Ectodermal cell (in vitro differentiated cells): ENCODE data around the gene PLEKHH2.

Experiments
- H3K27ac ChIP-seq: 2 replicates; pipeline ENCODE4 v1.7.0; 2013; ENCODE audit warnings: mild to moderate bottlenecking, low read depth, low read length; ENCODE audit not compliant: insufficient read depth, poor library complexity, severe bottlenecking
- H3K27me3 ChIP-seq: 2 replicates; pipeline ENCODE4 v1.7.0; 2013; ENCODE audit warnings: mild to moderate bottlenecking, low read length; ENCODE audit not compliant: insufficient read depth, control insufficient read depth, poor library complexity, severe bottlenecking
- H3K36me3 ChIP-seq: one replicate; pipeline ENCODE4 v1.7.0; 2013; ENCODE audit warnings: low read length; ENCODE audit not compliant: control insufficient read depth, insufficient read depth
- H3K4me1 ChIP-seq: one replicate; pipeline ENCODE4 v1.7.0; 2013; ENCODE audit warnings: low read length; ENCODE audit not compliant: control insufficient read depth, insufficient read depth
- H3K4me3 ChIP-seq: 2 replicates; pipeline ENCODE4 v1.7.0; 2013; ENCODE audit warnings: low read depth, low read length, control low read depth; ENCODE audit not compliant: insufficient read depth
- H3K9me3 ChIP-seq: 2 replicates; pipeline ENCODE4 v1.7.0; 2013; ENCODE audit warnings: mild to moderate bottlenecking, low read length, moderate library complexity; ENCODE audit not compliant: control insufficient read depth
- WGBS, 2 experiments: methylation state at CpG; one replicate each; pipeline ENCODE4 v1.1.7; 2013; ENCODE audit warnings: missing lambda C conversion rate in 2 of 2; 5-methylcytosine and 5-hydroxymethylcytosine counted together

Gene PLEKHH2

DNA sequence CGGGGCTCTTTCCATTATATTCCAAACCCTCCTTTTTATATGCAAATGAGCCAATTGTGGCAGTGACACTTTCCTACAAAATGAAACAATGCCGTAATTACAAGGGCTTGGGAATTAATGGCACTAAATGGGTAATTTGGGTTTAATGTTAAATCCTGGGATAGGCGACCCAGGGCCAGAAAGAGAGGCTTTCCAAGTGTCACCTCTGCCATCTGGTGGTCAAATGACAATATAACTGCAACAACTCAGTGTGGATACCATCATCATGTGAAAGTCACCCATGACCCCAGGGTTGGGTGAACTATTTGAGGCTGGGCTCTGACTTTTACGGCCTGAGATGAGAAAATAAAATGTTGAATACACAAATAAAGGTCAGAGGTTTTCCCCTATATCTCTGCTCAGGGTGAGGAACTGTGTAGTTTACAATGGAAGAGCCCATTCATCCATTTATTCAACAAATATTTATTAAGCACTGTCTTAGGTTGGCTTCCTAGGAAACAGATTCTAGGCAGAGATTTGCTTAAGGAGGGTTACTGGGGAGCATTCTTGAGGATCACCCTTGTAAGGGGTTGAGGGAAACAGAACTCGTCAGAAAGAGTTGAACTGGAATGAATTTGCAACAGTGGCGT lies 27.7 kb upstream of the PLEKHH2 start:
- Histone ChIP-seq H3K27ac (no peak overlapping the region), H3K27me3 (no peaks in the 10 kb centered on the region), H3K4me3 (no peak overlapping the region), H3K36me3 (no peaks in the 10 kb centered on the region), H3K4me1 (peaks cover 3% of the 10 kb centered on the region), H3K9me3 (no peaks in the 10 kb centered on the region)
- 43 to 47% methylated on average over 6 of the region's 6 CpGs for WGBS, 2 experiments

DNA sequence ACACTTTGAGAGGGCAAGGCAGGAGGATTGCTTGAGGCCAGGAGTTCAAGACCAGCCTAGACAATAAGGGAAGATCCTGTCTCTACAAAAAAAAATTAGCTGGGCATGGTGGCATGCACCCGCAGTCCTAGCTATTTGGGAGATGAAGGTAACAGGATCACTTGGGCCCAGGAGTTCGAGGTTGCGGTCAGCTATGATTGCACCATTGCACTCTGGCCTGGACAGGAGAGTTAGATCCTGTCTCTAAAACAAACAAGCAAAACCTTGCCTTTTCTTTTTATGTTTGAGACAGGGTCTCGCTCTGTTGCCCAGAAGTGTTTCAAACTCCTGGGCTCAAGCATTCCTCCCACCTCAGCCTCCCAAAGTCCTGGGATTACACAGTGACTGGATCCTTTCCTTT lies 26.7 kb upstream of the PLEKHH2 start:
- Histone ChIP-seq H3K27me3 (no peaks in the 10 kb centered on the region), H3K4me3 (no peak overlapping the region), H3K9me3 (no peaks in the 10 kb centered on the region), H3K4me1 (peaks cover 3% of the 10 kb centered on the region), H3K27ac (no peak overlapping the region), H3K36me3 (no peaks in the 10 kb centered on the region)
- 91 to 93% methylated on average over 4 of the region's 4 CpGs for WGBS, 2 experiments

DNA sequence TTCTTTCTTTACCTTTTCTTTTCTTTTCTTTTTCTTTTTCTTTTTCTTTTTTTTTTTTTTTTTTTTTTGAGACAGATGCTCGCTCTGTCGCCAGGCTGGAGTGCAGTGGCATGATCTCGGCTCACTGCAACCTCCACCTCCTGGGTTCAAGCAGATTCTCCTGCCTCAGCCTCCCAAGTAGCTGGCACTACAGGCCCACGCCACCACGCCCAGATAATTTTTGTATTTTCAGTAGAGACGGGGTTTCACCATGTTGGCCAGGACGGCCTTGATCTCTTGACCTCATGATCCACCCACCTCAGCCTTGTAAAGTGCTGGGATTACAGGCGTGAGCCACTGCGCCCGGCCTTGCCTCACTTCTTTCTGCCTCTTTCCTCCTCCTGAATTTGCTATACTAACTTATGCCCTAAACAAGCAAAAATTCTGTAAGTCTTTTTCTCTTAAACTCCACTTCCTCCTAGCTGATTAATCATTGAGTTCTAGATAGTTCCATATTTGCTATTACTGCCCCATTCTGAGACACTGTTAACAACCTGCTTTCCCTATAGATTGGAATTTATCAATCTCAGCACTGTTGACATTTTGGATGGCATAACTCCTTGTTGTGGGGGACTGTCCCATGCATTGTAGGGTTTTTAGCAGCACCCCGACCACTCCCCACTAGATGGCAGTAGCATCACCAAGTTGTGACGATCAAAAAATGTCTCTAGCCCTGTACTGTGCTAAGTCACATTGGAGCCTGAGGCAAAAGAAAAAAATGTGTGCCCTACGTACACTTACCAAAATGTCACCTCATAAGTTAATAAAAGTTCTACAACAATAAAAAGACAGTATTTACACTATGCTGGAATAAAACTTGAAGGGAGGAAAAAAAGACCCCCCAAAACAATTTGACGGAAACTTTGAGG lies 24.8 kb upstream of the PLEKHH2 start:
- no peak overlapping the region for H3K4me3 ChIP-seq
- 72% methylated on average over 13 to 14 of the region's 14 CpGs for WGBS, 2 experiments

DNA sequence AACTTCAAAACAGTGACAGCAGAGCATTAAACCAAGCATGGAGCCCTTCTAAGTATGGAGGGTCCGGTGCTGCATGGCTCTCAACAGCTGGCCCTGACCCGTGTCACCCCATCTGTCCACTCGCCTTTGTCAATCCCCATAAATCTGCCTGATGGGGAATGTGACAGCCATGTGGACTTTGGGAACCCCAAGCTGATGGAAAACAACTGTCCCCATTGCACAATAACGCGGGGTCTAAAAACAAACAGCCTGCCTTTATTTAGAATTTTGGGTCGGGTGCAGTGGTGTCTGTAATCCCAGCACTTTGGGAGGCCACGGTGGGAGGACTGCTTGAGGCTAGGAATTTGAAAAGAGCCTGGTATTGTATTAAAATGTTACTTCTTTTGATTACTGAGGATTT lies 24.1 kb upstream of the PLEKHH2 start:
- Histone ChIP-seq H3K27ac (no peak overlapping the region), H3K9me3 (no peaks in the 10 kb centered on the region), H3K4me1 (peaks cover 3% of the 10 kb centered on the region), H3K27me3 (no peaks in the 10 kb centered on the region), H3K36me3 (no peaks in the 10 kb centered on the region), H3K4me3 (no peak overlapping the region)
- WGBS, 2 experiments = 85 to 89% methylated on average over 7 of the region's 7 CpGs

More for the DNA sequence above, 24.8 kb upstream of the PLEKHH2 start:
- peaks cover 3% of the 10 kb centered on the region for H3K4me1 ChIP-seq
- no peaks in the 10 kb centered on the region for H3K9me3 ChIP-seq
- H3K27me3 ChIP-seq = no peaks in the 10 kb centered on the region
- H3K36me3 ChIP-seq = no peaks in the 10 kb centered on the region
- H3K27ac ChIP-seq = no peak overlapping the region

DNA sequence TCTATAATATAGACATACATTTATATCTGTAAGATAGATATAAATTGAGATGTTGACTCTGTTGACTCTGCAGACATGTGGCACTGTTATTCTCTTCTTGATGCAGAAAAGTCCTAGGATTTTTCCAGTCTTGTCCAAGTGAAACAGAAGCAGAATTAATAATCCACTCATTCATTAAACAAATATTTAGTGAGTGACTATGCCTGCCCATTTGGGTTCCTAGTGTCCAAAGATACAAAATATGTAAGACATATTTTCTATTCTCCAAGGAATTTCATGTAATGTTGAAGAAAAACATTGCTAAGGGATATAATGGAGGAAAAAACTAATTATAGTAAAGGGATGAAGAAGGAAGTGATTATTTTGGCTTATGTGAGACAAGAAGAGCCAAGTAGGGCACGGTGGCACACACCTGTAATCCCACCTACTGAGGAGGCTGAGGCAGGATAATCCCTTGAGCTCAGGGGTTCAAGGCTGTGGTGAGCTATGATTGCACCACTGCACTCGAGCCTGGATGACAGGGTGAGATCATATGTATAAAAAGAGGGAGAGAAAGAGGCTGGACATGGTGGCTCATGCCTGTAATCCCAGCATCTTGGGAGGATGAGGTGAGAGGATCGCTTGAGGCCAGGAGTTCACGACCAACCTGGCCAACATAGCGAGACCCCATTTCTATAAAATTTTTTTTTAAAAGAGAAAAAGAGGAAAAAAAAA lies 19.9 kb upstream of the PLEKHH2 start:
- WGBS, 2 experiments = 92 to 93% methylated on average over 5 of the region's 5 CpGs
- Histone ChIP-seq H3K4me1 (no peaks in the 10 kb centered on the region), H3K4me3 (no peak overlapping the region), H3K27me3 (no peaks in the 10 kb centered on the region), H3K9me3 (no peaks in the 10 kb centered on the region), H3K27ac (no peak overlapping the region), H3K36me3 (no peaks in the 10 kb centered on the region)

DNA sequence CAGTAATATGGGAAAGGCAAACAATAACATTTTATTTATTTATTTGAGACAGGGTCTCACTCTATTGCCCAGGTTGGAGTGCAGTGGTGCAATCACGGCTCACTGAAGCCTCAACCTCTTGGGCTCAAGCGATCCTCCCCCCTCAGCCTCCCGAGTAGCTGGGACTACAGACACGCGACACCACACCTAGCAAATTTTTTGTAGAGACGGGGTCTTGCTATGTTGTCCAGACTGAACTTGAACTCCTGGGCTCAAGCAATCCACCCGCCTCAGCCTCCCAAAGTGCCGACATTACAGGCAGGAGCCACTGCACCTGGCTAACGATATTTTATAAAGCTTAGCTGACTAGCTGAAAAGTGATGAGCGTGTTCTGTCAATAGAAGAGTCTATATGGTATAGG lies 17.5 kb upstream of the PLEKHH2 start:
- no peaks in the 10 kb centered on the region for H3K36me3 ChIP-seq

DNA sequence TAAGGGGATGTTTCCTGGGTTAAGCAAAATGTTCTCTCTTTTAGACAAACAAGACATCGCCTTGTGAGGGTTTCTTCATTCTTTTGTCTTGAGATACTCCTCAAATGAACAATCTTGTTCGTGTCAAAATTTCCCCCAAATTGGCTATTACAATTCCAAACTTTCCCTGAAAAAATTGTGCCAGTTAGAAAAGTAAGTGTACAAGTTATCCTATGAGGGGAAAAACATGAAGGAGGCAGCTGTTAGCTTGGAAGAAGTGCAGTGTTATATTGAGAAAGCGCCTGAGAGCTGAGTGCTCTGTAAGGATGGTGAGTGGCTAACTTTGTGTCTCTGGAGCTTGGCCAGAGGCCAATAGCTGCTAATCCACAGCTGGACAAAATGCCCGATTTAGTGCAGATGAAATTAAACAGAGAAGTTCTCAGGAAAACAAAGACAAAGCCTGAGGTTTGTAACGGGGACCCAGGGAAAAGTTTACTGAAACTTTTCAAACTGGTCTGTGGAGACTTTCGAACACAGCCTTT lies 14.1 kb upstream of the PLEKHH2 start:
- H3K4me3 ChIP-seq = no peak overlapping the region
- WGBS, 2 experiments = 85 to 92% methylated on average over 6 of the region's 6 CpGs
- H3K27ac ChIP-seq = no peak overlapping the region
- no peaks in the 10 kb centered on the region for H3K4me1 ChIP-seq
- H3K9me3 ChIP-seq = no peaks in the 10 kb centered on the region
- H3K36me3 ChIP-seq = no peaks in the 10 kb centered on the region
- no peaks in the 10 kb centered on the region for H3K27me3 ChIP-seq

More for the DNA sequence above, 17.5 kb upstream of the PLEKHH2 start:
- no peak overlapping the region for H3K4me3 ChIP-seq
- WGBS, 2 experiments = 94 to 95% methylated on average over 10 of the region's 10 CpGs
- no peaks in the 10 kb centered on the region for H3K9me3 ChIP-seq
- H3K27me3 ChIP-seq = no peaks in the 10 kb centered on the region
- H3K27ac ChIP-seq = no peak overlapping the region
- no peaks in the 10 kb centered on the region for H3K4me1 ChIP-seq

DNA sequence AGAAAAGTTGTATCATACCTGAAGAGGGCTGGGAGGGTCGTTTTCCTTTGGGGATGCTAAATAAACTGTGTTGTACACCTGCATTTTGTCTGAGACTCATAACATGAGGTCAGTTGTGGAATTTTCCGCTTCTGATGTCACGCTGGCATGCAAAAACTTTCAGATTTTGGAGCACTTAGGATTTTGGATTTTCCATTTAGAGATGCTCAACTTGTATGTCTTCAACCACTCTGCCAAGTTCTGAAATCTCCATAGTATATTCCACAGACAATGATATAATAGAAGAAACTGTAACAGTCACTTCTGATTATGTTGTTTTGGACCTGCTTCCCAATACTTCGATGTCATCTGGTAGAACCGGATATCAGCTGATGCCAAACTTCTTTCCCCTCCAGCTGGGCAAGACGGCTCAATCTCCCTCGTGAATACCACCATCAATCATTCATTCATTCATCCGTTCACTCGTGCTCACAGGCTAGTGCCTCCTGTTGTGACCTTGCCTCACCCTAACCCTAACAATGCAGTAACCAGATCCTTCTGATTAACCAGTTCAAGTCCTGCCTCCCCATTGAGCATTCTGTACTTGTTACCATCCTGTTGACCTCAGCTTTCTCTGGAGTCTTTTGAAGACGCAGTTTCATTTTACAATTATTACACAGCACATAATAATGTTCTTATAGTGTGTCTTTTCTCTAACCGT lies 5.3 kb upstream of the PLEKHH2 start:
- no peak overlapping the region for H3K4me3 ChIP-seq
- H3K4me1 ChIP-seq = peaks cover 3% of the 10 kb centered on the region
- 70 to 76% methylated on average over 11 of the region's 11 CpGs for WGBS, 2 experiments
- H3K27ac ChIP-seq = no peak overlapping the region
- H3K36me3 ChIP-seq = no peaks in the 10 kb centered on the region
- H3K9me3 ChIP-seq = no peaks in the 10 kb centered on the region
- no peaks in the 10 kb centered on the region for H3K27me3 ChIP-seq

DNA sequence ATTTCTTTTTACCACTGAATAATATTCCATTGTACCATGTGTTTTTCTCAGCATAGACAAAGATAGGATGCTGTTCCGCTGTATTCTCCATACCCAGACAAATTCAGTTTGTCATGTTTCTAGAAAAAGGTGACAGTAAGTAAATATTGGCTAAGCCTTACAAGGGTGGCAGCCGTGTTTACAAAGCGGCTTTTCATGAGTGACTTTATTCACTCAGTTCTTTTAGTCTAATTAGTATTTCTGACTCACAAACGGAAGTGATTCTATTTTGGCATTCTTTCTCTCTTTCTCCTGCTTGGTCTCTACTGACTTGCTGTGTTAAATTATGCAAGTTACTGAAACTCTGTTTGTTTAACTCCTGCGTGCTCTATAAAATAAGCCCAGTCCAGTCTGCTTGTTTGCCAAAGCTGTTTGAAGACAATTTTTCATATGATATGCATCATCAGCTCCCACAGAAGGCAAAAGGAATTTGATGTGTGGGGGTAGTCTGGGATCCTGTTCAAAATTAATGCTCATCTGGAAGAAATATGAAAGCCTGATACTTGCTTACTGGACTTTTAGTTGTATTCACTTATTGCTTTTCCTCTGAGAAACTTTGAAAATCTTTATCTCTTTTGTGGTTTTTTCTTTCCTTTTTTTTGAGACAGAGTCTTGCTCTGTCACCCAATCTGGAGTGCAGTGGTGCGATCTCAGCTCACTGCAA lies 2.3 kb upstream of the PLEKHH2 start:
- H3K4me3 ChIP-seq = no peak overlapping the region
- H3K27me3 ChIP-seq = peaks cover 15% of the 10 kb centered on the region
- H3K27ac ChIP-seq = no peak overlapping the region
- 78 to 85% methylated on average over 6 of the region's 6 CpGs for WGBS, 2 experiments
- peaks cover 9% of the 10 kb centered on the region for H3K4me1 ChIP-seq
- no peaks in the 10 kb centered on the region for H3K36me3 ChIP-seq
- no peaks in the 10 kb centered on the region for H3K9me3 ChIP-seq
